ENCODE data around the gene TBCD. TPM values are rescaled to one million over a fixed set of nuclear protein-coding genes. Genes with fewer than 3 reads are reported as not detected.

TBCD gene
- total RNA-seq, 1 experiment from 2014 or later, result 94.6 TPM

- Histone ChIP-seq H3K27me3 (replicated peaks; ENCODE audit: control insufficient read depth, insufficient read depth, low read length) (no peaks in the 10 kb centered on the region), H3K9me3 (no peaks in the 10 kb centered on the region), H3K36me3 (ENCODE audit: control insufficient read depth, insufficient read depth, low read length) (no peaks in the 10 kb centered on the region), H3K4me1 (no peaks in the 10 kb centered on the region), H3K4me3 (ENCODE audit: low read depth, low read length) (no peak overlapping the region)
- BruUV-seq (replicated peaks), result no TSS peak
- DNase-seq, result no peak
- peaks cover 3% of the 10 kb centered on the region for H3K9me3 Mint-ChIP-seq (ENCODE audit: unreplicated experiment)
- H3K27me3 Mint-ChIP-seq (ENCODE audit: insufficient read depth, unreplicated experiment), result no peaks in the 10 kb centered on the region
- no peak overlapping the region for H3K27ac Mint-ChIP-seq (ENCODE audit: unreplicated experiment)
- CTCF ChIA-PET, result no interaction called here
- TF ChIP-seq CTCF (IDR thresholded peaks at IDR 0.05; ENCODE audit: insufficient read depth in 1 of 2, low read depth in 1 of 2, low read length in 1 of 2, severe bottlenecking in 1 of 2, unreplicated experiment in 1 of 2), result no peak
- POLR2A ChIA-PET, result no interaction called here
- peaks cover 33% of the 10 kb centered on the region for H3K36me3 Mint-ChIP-seq (ENCODE audit: insufficient read depth, unreplicated experiment)
- intact Hi-C loops (cut with micrococcal nuclease; ENCODE audit: unreplicated experiment), result no loop called here
- no peaks in the 10 kb centered on the region for H3K4me1 Mint-ChIP-seq (ENCODE audit: low read depth, unreplicated experiment)
- H3K4me3 Mint-ChIP-seq (ENCODE audit: unreplicated experiment), result no peak overlapping the region
Observed at GRCh38 chr17:82825540-82826124, 73.8 kb downstream of the TBCD start.

- Mint-ChIP-seq H3K27ac (ENCODE audit: unreplicated experiment) (no peak overlapping the region), H3K4me3 (ENCODE audit: unreplicated experiment) (no peak overlapping the region), H3K4me1 (ENCODE audit: low read depth, unreplicated experiment) (no peaks in the 10 kb centered on the region), H3K36me3 (ENCODE audit: insufficient read depth, unreplicated experiment) (peaks cover 33% of the 10 kb centered on the region), H3K27me3 (ENCODE audit: insufficient read depth, unreplicated experiment) (no peaks in the 10 kb centered on the region), H3K9me3 (ENCODE audit: unreplicated experiment) (no peaks in the 10 kb centered on the region)
- no peak for DNase-seq
- TF ChIP-seq CTCF (IDR thresholded peaks at IDR 0.05; ENCODE audit: insufficient read depth in 1 of 2, low read depth in 1 of 2, low read length in 1 of 2, severe bottlenecking in 1 of 2, unreplicated experiment in 1 of 2), result no peak
- H3K9me3 ChIP-seq, result no peaks in the 10 kb centered on the region
- H3K4me3 ChIP-seq (ENCODE audit: low read depth, low read length), result no peak overlapping the region
- POLR2A ChIA-PET, result no interaction called here
- intact Hi-C loops (cut with micrococcal nuclease; ENCODE audit: unreplicated experiment), result no loop called here
- H3K4me1 ChIP-seq, result no peaks in the 10 kb centered on the region
- H3K36me3 ChIP-seq (ENCODE audit: control insufficient read depth, insufficient read depth, low read length), result no peaks in the 10 kb centered on the region; the same call in 1 of the 2 replicates
- H3K27me3 ChIP-seq (replicated peaks; ENCODE audit: control insufficient read depth, insufficient read depth, low read length), result no peaks in the 10 kb centered on the region
- CTCF ChIA-PET, result no interaction called here
- no TSS peak for BruUV-seq (replicated peaks)
Observed at GRCh38 chr17:82826211-82826610, 74.3 kb downstream of the TBCD start.

GRCh38 chr17:82826956-82827355, 75.1 kb downstream of the TBCD start:
- CTCF ChIA-PET, result no interaction called here

More at GRCh38 chr17:82826956-82827355, 75.1 kb downstream of the TBCD start:
- Histone ChIP-seq H3K4me1 (no peaks in the 10 kb centered on the region), H3K4me3 (ENCODE audit: low read depth, low read length) (no peak overlapping the region), H3K36me3 (ENCODE audit: control insufficient read depth, insufficient read depth, low read length) (no peaks in the 10 kb centered on the region; the same call in 1 of the 2 replicates), H3K27me3 (replicated peaks; ENCODE audit: control insufficient read depth, insufficient read depth, low read length) (no peaks in the 10 kb centered on the region), H3K9me3 (no peaks in the 10 kb centered on the region)
- H3K4me3 Mint-ChIP-seq (ENCODE audit: unreplicated experiment), result no peak overlapping the region
- H3K9me3 Mint-ChIP-seq (ENCODE audit: unreplicated experiment), result no peaks in the 10 kb centered on the region
- H3K27me3 Mint-ChIP-seq (ENCODE audit: insufficient read depth, unreplicated experiment), result no peaks in the 10 kb centered on the region
- BruUV-seq (replicated peaks), result no TSS peak
- peaks cover 36% of the 10 kb centered on the region for H3K36me3 Mint-ChIP-seq (ENCODE audit: insufficient read depth, unreplicated experiment)
- no peak for TF ChIP-seq CTCF (IDR thresholded peaks at IDR 0.05; ENCODE audit: insufficient read depth in 1 of 2, low read depth in 1 of 2, low read length in 1 of 2, severe bottlenecking in 1 of 2, unreplicated experiment in 1 of 2)
- POLR2A ChIA-PET, result no interaction called here
- H3K4me1 Mint-ChIP-seq (ENCODE audit: low read depth, unreplicated experiment), result no peaks in the 10 kb centered on the region
- DNase-seq, result no peak
- no peak overlapping the region for H3K27ac Mint-ChIP-seq (ENCODE audit: unreplicated experiment)
- intact Hi-C loops (cut with micrococcal nuclease; ENCODE audit: unreplicated experiment), result no loop called here

Data from Caco-2 (cell line).